SK-N-SH (cell line): ENCODE data around the gene DOCK4. TPM values are rescaled to one million over a fixed set of nuclear protein-coding genes. Genes with fewer than 3 reads are reported as not detected.

Experiments used
- CTCF ChIA-PET: fragments of 300-600, 350-600 bp; formaldehyde crosslinking; extraction: SDS; loops from one replicate; lab custom pipeline; 2021; lab: Yijun Ruan, JAX
- POLR2A ChIA-PET: fragments of 350-600 bp; sonication (Branson Sonifier 250); formaldehyde crosslinking; extraction: SDS; loops from one replicate; lab custom pipeline; 2020; ENCODE audit warnings: antibody characterized with exemption, inconsistent platforms; lab: Yijun Ruan, JAX
- DNase-seq: peaks from one replicate; pipeline ENCODE4 v3.0.0; 2012
- H2AFZ ChIP-seq: fragments of 200-600 bp; sonication (generic); 2 replicates; pipeline ENCODE4 v1.8.1; 2016; ENCODE audit warnings: antibody characterized with exemption, mild to moderate bottlenecking, low read depth
- H3F3A ChIP-seq: fragments of 200-600 bp; sonication (generic); replicated peaks from 2 replicates; pipeline ENCODE3; 2016; ENCODE audit warnings: antibody characterized with exemption, mild to moderate bottlenecking; ENCODE audit not compliant: insufficient read depth
- H3K27ac ChIP-seq, 2 experiments: fragments of 200-500 bp in 1 of 2; fragments of 200-600 bp in 1 of 2; sonication (Bioruptor generic) in 1 of 2; sonication (generic), shearing (Covaris generic) in 1 of 2; 2 replicates each; pipeline versions ENCODE4 v1.5.1 to v1.6.1; 2014 to 2016; ENCODE audit warnings: low read depth in 2 of 2, inconsistent platforms in 1 of 2, low read length in 1 of 2, mild to moderate bottlenecking in 1 of 2, mixed read lengths in 1 of 2
- H3K27me3 ChIP-seq: fragments of 200-600 bp; sonication (generic), shearing (Covaris generic); 2 replicates; pipeline ENCODE4 v1.6.1; 2016; ENCODE audit warnings: mixed run types; ENCODE audit not compliant: insufficient read depth
- H3K36me3 ChIP-seq, 2 experiments: fragments of 200-500 bp in 1 of 2; fragments of 200-600 bp in 1 of 2; sonication (Bioruptor generic) in 1 of 2; sonication (generic) in 1 of 2; replicated peaks in 1 of 2; 2 replicates each; pipeline versions ENCODE3 to v1.5.1; 2014 to 2016; ENCODE audit warnings: low read length in 1 of 2, mild to moderate bottlenecking in 1 of 2; ENCODE audit not compliant: insufficient read depth in 2 of 2, control insufficient read depth in 1 of 2
- H3K4me1 ChIP-seq, 2 experiments: fragments of 200-500 bp in 1 of 2; fragments of 200-600 bp in 1 of 2; sonication (Bioruptor generic) in 1 of 2; sonication (generic), shearing (Covaris generic) in 1 of 2; 2 replicates each; pipeline versions ENCODE4 v1.5.1 to v1.6.1; 2014 to 2016; ENCODE audit warnings: low read depth in 1 of 2, low read length in 1 of 2, mixed run types in 1 of 2; ENCODE audit not compliant: insufficient read depth in 2 of 2, control insufficient read depth in 1 of 2
- H3K4me2 ChIP-seq: fragments of 200-600 bp; sonication (generic), shearing (Covaris generic); 2 replicates; pipeline ENCODE4 v1.6.1; 2017; ENCODE audit warnings: mixed run types
- H3K4me3 ChIP-seq, 2 experiments: fragments of 200-500 bp in 1 of 2; fragments of 200-600 bp in 1 of 2; sonication (Bioruptor generic) in 1 of 2; sonication (generic), shearing (Covaris generic) in 1 of 2; 2 replicates each; pipeline versions ENCODE4 v1.5.1 to v1.8.1; 2014 to 2016; ENCODE audit warnings: low read depth in 2 of 2, inconsistent platforms in 1 of 2, low read length in 1 of 2, mild to moderate bottlenecking in 1 of 2, mixed read lengths in 1 of 2, moderate library complexity in 1 of 2
- H3K79me2 ChIP-seq: fragments of 200-600 bp; sonication (generic); 2 replicates; pipeline ENCODE4 v1.8.1; 2017; ENCODE audit warnings: mild to moderate bottlenecking; ENCODE audit not compliant: insufficient read depth
- H3K9ac ChIP-seq: fragments of 200-600 bp; sonication (generic); 2 replicates; pipeline ENCODE4 v1.6.1; 2017; ENCODE audit warnings: mixed run types
- H3K9me2 ChIP-seq: fragments of 200-600 bp; sonication (generic); 2 replicates; pipeline ENCODE4 v1.6.1; 2017; ENCODE audit warnings: mixed run types
- H3K9me3 ChIP-seq: fragments of 200-600 bp; sonication (generic); 2 replicates; pipeline ENCODE4 v1.6.1; 2017; ENCODE audit warnings: mixed run types, mild to moderate bottlenecking, moderate library complexity
- H4K20me1 ChIP-seq: fragments of 200-600 bp; sonication (generic); 2 replicates; pipeline ENCODE4 v1.6.1; 2017; ENCODE audit warnings: mild to moderate bottlenecking, mixed run types; ENCODE audit not compliant: insufficient read depth
- CTCF ChIP-seq: fragments of 200-600 bp; sonication (generic); IDR thresholded peaks from 2 replicates; pipeline ENCODE4 v1.6.1; 2017; ENCODE audit warnings: antibody characterized with exemption, mild to moderate bottlenecking, moderate library complexity
- ELF1 ChIP-seq: IDR thresholded peaks from 2 replicates; pipeline ENCODE4 v1.4.0; 2012
- EZH2phosphoT487 ChIP-seq: fragments of 200-600 bp; sonication (generic); IDR thresholded peaks from 2 replicates; pipeline ENCODE4 v1.6.1; 2017; ENCODE audit warnings: low read depth, mixed run types, mild to moderate bottlenecking, antibody characterized with exemption, moderate library complexity, borderline replicate concordance
- FOXJ3 ChIP-seq: sonication (generic); formaldehyde crosslinking; IDR thresholded peaks from 2 replicates; pipeline ENCODE4 v1.5.1; 2020; ENCODE audit warnings: mild to moderate bottlenecking, missing genetic modification reagents
- JUND ChIP-seq: IDR thresholded peaks from 2 replicates; pipeline ENCODE4 v1.4.0; 2012
- MXI1 ChIP-seq: IDR thresholded peaks from 2 replicates; pipeline ENCODE4 v1.6.1; 2012; ENCODE audit warnings: mild to moderate bottlenecking, low read depth, low read length, improper control_type of control experiment
- RAD21 ChIP-seq: IDR thresholded peaks from 2 replicates; pipeline ENCODE4 v1.6.1; 2012; ENCODE audit warnings: mild to moderate bottlenecking, low read length
- REST ChIP-seq: IDR thresholded peaks from 2 replicates; pipeline ENCODE4 v1.6.1; 2012; ENCODE audit warnings: mild to moderate bottlenecking, low read depth, low read length, moderate library complexity
- RFX5 ChIP-seq: IDR thresholded peaks from 2 replicates; pipeline ENCODE4 v1.6.1; 2012; ENCODE audit warnings: mild to moderate bottlenecking, improper control_type of control experiment, low read length
- SIN3A ChIP-seq: IDR thresholded peaks from 2 replicates; pipeline ENCODE4 v1.6.1; 2012; ENCODE audit warnings: low read depth, mild to moderate bottlenecking, low read length, moderate library complexity, borderline replicate concordance
- SMC3 ChIP-seq: IDR thresholded peaks from 2 replicates; pipeline ENCODE4 v1.6.1; 2012; ENCODE audit warnings: low read depth, low read length, improper control_type of control experiment
- TEAD4 ChIP-seq: IDR thresholded peaks from 2 replicates; pipeline ENCODE4 v1.4.0; 2012; ENCODE audit warnings: mild to moderate bottlenecking, borderline replicate concordance; ENCODE audit not compliant: insufficient read depth
- USF1 ChIP-seq: IDR thresholded peaks from 2 replicates; pipeline ENCODE4 v1.4.0; 2012; ENCODE audit warnings: low read depth, borderline replicate concordance
- WGBS: methylation state at CpG from one replicate; pipeline ENCODE4 v1.1.6; 2017; ENCODE audit warnings: low lambda C conversion rate; 5-methylcytosine and 5-hydroxymethylcytosine counted together
- polyA plus RNA-seq, 3 experiments: library from polyadenylated mRNA; depleted of rRNA; stranded (reverse); fragments of >200 nt; gene quantifications; 2 replicates each; pipeline ENCODE4 v1.2.3, GENCODE V29; 2012
- TF ChIP-seq, protein P1 (sequence below): fragments of 150-350 bp; IDR thresholded peaks from 2 replicates; pipeline ENCODE4 v1.6.1; 2017; ENCODE audit warnings: antibody characterized with exemption, low read length, low read depth, borderline replicate concordance

The DOCK4 gene
- polyA plus RNA-seq, 1 of the 3 experiments (the other 2 are of a cell fraction) = 8.5 TPM

GRCh38 chr7:112197322-112197721, 8.9 kb downstream of the DOCK4 start:
- POLR2A ChIA-PET = no interaction called here
- H3K36me3 ChIP-seq = no peaks in the 10 kb centered on the region
- TF ChIP-seq TEAD4 (no peak), EZH2phosphoT487 (no peak), FOXJ3 (CRISPR knock-in tag) (no peak), JUND (no peak), CTCF (no peak), ELF1 (no peak), RAD21 (no peak), USF1 (no peak), REST (no peak), MXI1 (no peak), RFX5 (no peak), SMC3 (no peak), SIN3A (no peak)
- TF ChIP-seq, protein P1, sequence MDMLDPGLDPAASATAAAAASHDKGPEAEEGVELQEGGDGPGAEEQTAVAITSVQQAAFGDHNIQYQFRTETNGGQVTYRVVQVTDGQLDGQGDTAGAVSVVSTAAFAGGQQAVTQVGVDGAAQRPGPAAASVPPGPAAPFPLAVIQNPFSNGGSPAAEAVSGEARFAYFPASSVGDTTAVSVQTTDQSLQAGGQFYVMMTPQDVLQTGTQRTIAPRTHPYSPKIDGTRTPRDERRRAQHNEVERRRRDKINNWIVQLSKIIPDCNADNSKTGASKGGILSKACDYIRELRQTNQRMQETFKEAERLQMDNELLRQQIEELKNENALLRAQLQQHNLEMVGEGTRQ = no peak
- TF ChIP-seq, all 33 proteins: peak for 0
- H3K27ac ChIP-seq = no peak overlapping the region
- H3K9ac ChIP-seq = no peak overlapping the region
- H4K20me1 ChIP-seq = peaks cover 3% of the 10 kb centered on the region; the same call in 1 of the 2 replicates
- H2AFZ ChIP-seq = no peak overlapping the region
- H3K27me3 ChIP-seq = no peaks in the 10 kb centered on the region
- no peaks in the 10 kb centered on the region for H3K79me2 ChIP-seq
- H3K4me2 ChIP-seq = no peak overlapping the region
- H3K9me3 ChIP-seq = no peaks in the 10 kb centered on the region
- H3K4me3 ChIP-seq = no peak overlapping the region
- peaks cover 0 to 9% of the 10 kb centered on the region in 2 experiments; a peak in 1 of 4 replicates for H3K4me1 ChIP-seq
- WGBS = 94% methylated on average over 6 of the region's 6 CpGs
- DNase-seq = no peak
- CTCF ChIA-PET = interaction anchor here (0.7 to 1.5 kb wide), 3 partner anchors 150 to 434 kb away, joined by 3 to 4 read pairs (median 4); no protein-coding TSS in a partner anchor
- peaks cover 9% of the 10 kb centered on the region for H3F3A ChIP-seq
- no peaks in the 10 kb centered on the region for H3K9me2 ChIP-seq
